Neuronal stem cell (in vitro differentiated cells): Measurements from ENCODE around the gene NTMT2.
"Not testable (repeated sequence)": the region's sequence is repeated elsewhere in the genome, so short reads cannot be mapped to it uniquely, and the experiment has no call there.

Experiments
- DNase-seq: peaks from one replicate; pipeline ENCODE4 v3.0.0-alpha.2; 2013; ENCODE audit warnings: low spot score
- H2AFZ ChIP-seq: one replicate; pipeline ENCODE4 v1.6.1; 2013; ENCODE audit warnings: mild to moderate bottlenecking, low read length, inconsistent platforms
- H2AK5ac ChIP-seq: 2 replicates; pipeline ENCODE4 v1.6.1; 2013; ENCODE audit warnings: low read depth, mild to moderate bottlenecking, inconsistent platforms, low read length, moderate library complexity, mixed read lengths
- H2BK120ac ChIP-seq: 2 replicates; pipeline ENCODE4 v1.6.1; 2013; ENCODE audit warnings: low read depth, mild to moderate bottlenecking, inconsistent platforms, low read length, moderate library complexity, mixed read lengths
- H2BK12ac ChIP-seq: one replicate; pipeline ENCODE4 v1.6.1; 2013; ENCODE audit warnings: low read length, inconsistent platforms
- H2BK15ac ChIP-seq: 2 replicates; pipeline ENCODE4 v1.6.1; 2013; ENCODE audit warnings: mild to moderate bottlenecking, low read length, inconsistent platforms, mixed read lengths
- H2BK5ac ChIP-seq: one replicate; pipeline ENCODE4 v1.6.1; 2013; ENCODE audit warnings: inconsistent platforms, mild to moderate bottlenecking, low read length, moderate library complexity
- H3K14ac ChIP-seq: one replicate; pipeline ENCODE4 v1.6.1; 2013; ENCODE audit warnings: low read length, inconsistent platforms
- H3K18ac ChIP-seq: 2 replicates; pipeline ENCODE4 v1.6.1; 2013; ENCODE audit warnings: low read length, inconsistent platforms
- H3K23ac ChIP-seq: 2 replicates; pipeline ENCODE4 v1.6.1; 2013; ENCODE audit warnings: low read depth, mild to moderate bottlenecking, mixed read lengths, low read length, inconsistent platforms; ENCODE audit not compliant: poor library complexity
- H3K27ac ChIP-seq: replicated peaks from 3 replicates; pipeline ENCODE4 v1.5.1; 2013; ENCODE audit warnings: low read length, inconsistent platforms
- H3K27me3 ChIP-seq, 3 experiments: 2 replicates each; pipeline ENCODE4 v1.6.1; 2013; ENCODE audit warnings: low read length in 3 of 3, mild to moderate bottlenecking in 2 of 3, inconsistent platforms in 1 of 3, low read depth in 1 of 3, mixed read lengths in 1 of 3, moderate library complexity in 1 of 3; ENCODE audit not compliant: control insufficient read depth in 3 of 3, insufficient read depth in 3 of 3
- H3K36me3 ChIP-seq, 2 donors: replicated peaks in 1 of 2; 2 replicates each; pipeline ENCODE4 v1.6.1; 2013; ENCODE audit warnings: low read length in 2 of 2; ENCODE audit not compliant: control insufficient read depth in 2 of 2, insufficient read depth in 2 of 2
- H3K4ac ChIP-seq: 2 replicates; pipeline ENCODE4 v1.6.1; 2013; ENCODE audit warnings: inconsistent platforms, mild to moderate bottlenecking, low read length, moderate library complexity
- H3K4me1 ChIP-seq, 2 donors: 1 replicate in 1 of 2; 2 replicates in 1 of 2; pipeline ENCODE4 v1.6.1; 2013; ENCODE audit warnings: low read length in 2 of 2, low read depth in 1 of 2; ENCODE audit not compliant: control insufficient read depth in 2 of 2, insufficient read depth in 1 of 2
- H3K4me2 ChIP-seq: one replicate; pipeline ENCODE4 v1.6.1; 2013; ENCODE audit warnings: mild to moderate bottlenecking, low read length, inconsistent platforms; ENCODE audit not compliant: insufficient read depth, poor library complexity, severe bottlenecking
- H3K4me3 ChIP-seq, 2 donors: 2 replicates each; pipeline ENCODE4 v1.5.1; 2013; ENCODE audit warnings: low read length in 2 of 2, mild to moderate bottlenecking in 2 of 2, inconsistent platforms in 1 of 2, moderate library complexity in 1 of 2
- H3K79me1 ChIP-seq: one replicate; pipeline ENCODE4 v1.6.1; 2013; ENCODE audit warnings: low read depth, mild to moderate bottlenecking, inconsistent platforms, low read length, moderate library complexity
- H3K9ac ChIP-seq: one replicate; pipeline ENCODE4 v1.6.1; 2013; ENCODE audit warnings: mild to moderate bottlenecking, low read depth, low read length, inconsistent platforms; ENCODE audit not compliant: poor library complexity
- H3K9me3 ChIP-seq, 2 donors: replicated peaks in 1 of 2; 2 replicates each; pipeline versions ENCODE3 to v1.6.1; 2013; ENCODE audit warnings: low read length in 2 of 2, mild to moderate bottlenecking in 2 of 2, inconsistent platforms in 1 of 2, low read depth in 1 of 2, mixed read lengths in 1 of 2, moderate library complexity in 1 of 2; ENCODE audit not compliant: control insufficient read depth in 2 of 2, insufficient read depth in 1 of 2
- H4K8ac ChIP-seq: one replicate; pipeline ENCODE4 v1.6.1; 2013; ENCODE audit warnings: low read depth, mild to moderate bottlenecking, inconsistent platforms, low read length, moderate library complexity
- H4K91ac ChIP-seq: one replicate; pipeline ENCODE4 v1.6.1; 2013; ENCODE audit warnings: low read length, low read depth, mild to moderate bottlenecking, inconsistent platforms; ENCODE audit not compliant: poor library complexity
- WGBS, 2 donors: extraction: QIAGEN DNeasy Blood & Tissue Kit; methylation state at CpG; one replicate each; pipeline ENCODE4 v1.1.7; 2013; ENCODE audit warnings: missing lambda C conversion rate in 2 of 2, mixed read lengths in 1 of 2; ENCODE audit not compliant: insufficient read length in 2 of 2, insufficient replicate concordance in 1 of 2; ENCODE audit errors: extremely low coverage in 2 of 2; 5-methylcytosine and 5-hydroxymethylcytosine counted together

Gene NTMT2

DNA sequence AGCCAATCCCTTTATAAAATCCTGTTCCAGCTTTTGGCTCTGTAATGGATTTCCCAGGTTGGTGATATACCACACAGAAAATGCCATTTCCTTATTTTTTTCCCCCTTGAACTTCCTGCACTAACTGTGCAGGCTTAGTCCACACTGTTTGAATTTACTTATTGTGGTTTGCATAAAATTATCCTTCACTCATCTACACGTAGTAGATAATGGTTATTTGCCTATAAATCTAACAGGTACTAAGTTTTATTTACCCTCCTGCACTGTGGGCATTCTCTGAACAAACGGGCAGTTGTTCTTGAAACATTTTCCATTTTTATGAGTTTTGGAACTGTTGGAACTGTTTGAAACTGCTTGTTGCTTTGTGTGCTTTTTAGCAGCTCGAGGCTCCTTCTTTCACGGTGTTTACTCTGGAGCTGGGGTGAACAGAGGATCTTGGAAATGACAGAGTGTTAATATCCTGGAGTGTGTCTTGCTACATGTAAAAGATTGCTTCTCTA lies 48.3 kb upstream of the NTMT2 start:
- no CpG with 5 or more reads among the region's 4 CpGs for WGBS, 2 donors
- DNase-seq: no peak
- H3K36me3 ChIP-seq: no peaks in the 10 kb centered on the region
- H2BK15ac ChIP-seq: no peak overlapping the region
- no peaks in the 10 kb centered on the region for H3K27me3 ChIP-seq
- H3K18ac ChIP-seq: no peak overlapping the region
- H2AK5ac ChIP-seq: no peak overlapping the region
- no peaks in the 10 kb centered on the region for H3K9me3 ChIP-seq
- H3K4ac ChIP-seq: no peak overlapping the region
- H3K27ac ChIP-seq: no peak overlapping the region
- H4K8ac ChIP-seq: no peak overlapping the region
- no peak overlapping the region for H3K9ac ChIP-seq
- H3K4me2 ChIP-seq: no peak overlapping the region
- H3K14ac ChIP-seq: no peak overlapping the region
- H3K79me1 ChIP-seq: no peaks in the 10 kb centered on the region
- H2BK12ac ChIP-seq: no peak overlapping the region
- H4K91ac ChIP-seq: no peak overlapping the region
- no peak overlapping the region for H3K4me3 ChIP-seq
- H2AFZ ChIP-seq: peak overlapping the region; percentile 63
- H2BK5ac ChIP-seq: no peak overlapping the region
- peaks cover 0 to 19% of the 10 kb centered on the region in 2 donors for H3K4me1 ChIP-seq
- H2BK120ac ChIP-seq: no peak overlapping the region
- H3K23ac ChIP-seq: no peak overlapping the region

DNA sequence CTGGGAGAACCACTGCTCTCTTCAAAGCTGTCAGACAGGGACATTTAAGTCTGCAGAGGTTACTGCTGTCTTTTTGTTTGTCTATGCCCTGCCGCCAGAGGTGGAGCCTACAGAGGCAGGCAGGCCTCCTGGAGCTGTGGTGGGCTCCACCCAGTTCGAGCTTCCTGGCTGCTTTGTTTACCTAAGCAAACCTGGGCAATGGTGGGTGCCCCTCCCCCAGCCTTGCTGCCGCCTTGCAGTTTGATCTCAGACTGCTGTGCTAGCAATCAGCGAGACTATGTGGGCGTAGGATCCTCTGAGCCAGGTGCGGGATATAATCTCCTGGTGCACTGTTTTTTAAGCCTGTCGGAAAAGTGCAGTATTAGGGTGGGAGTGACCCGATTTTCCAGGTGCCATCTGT lies 32.6 kb upstream of the NTMT2 start:
- WGBS, 2 donors: no CpG with 5 or more reads among the region's 8 CpGs
- H3K79me1 ChIP-seq: not testable (repeated sequence)

DNA sequence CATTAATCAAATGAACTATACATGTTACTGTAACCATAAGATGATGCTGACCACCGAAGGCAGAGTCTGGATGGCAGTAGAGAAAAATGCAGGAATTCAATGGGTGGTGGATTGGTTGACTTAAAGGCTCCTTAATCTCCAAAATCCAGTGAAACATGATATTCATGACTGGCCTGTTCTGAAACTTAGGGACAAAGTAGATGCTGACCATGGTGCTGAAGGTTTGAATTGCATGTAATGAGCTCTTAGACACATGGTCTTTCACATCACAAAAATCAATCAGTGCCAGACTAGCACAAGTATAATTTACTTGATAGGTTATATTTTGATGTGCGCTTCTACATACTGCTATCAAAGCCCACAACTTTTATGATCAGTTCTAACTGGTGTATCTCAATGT lies 30.9 kb upstream of the NTMT2 start:
- Histone ChIP-seq H3K4me3 (no peak overlapping the region), H3K4me1 (no peaks in the 10 kb centered on the region), H3K23ac (no peak overlapping the region), H2BK120ac (no peak overlapping the region), H3K36me3 (no peaks in the 10 kb centered on the region), H2BK12ac (no peak overlapping the region), H3K27ac (no peak overlapping the region), H3K18ac (no peak overlapping the region), H3K4ac (no peak overlapping the region), H3K79me1 (no peaks in the 10 kb centered on the region), H3K27me3 (no peaks in the 10 kb centered on the region), H2AFZ (no peak overlapping the region), H4K91ac (no peak overlapping the region), H3K9ac (no peak overlapping the region), H2BK15ac (no peak overlapping the region), H2AK5ac (no peak overlapping the region), H2BK5ac (no peak overlapping the region), H3K14ac (no peak overlapping the region), H3K4me2 (no peak overlapping the region), H3K9me3 (no peaks in the 10 kb centered on the region), H4K8ac (no peak overlapping the region)
- no CpG with 5 or more reads among the region's 2 CpGs for WGBS, 2 donors
- DNase-seq: no peak

More for the DNA sequence above, 32.6 kb upstream of the NTMT2 start:
- H2BK120ac ChIP-seq, H3K36me3 ChIP-seq, H3K14ac ChIP-seq, H3K27ac ChIP-seq, H3K4me1 ChIP-seq, H2AK5ac ChIP-seq, H3K4me2 ChIP-seq, H2BK5ac ChIP-seq, H2AFZ ChIP-seq, DNase-seq, H3K4ac ChIP-seq, H3K18ac ChIP-seq, H4K91ac ChIP-seq, H3K4me3 ChIP-seq, H2BK12ac ChIP-seq, H2BK15ac ChIP-seq, H3K27me3 ChIP-seq, H3K23ac ChIP-seq, H3K9me3 ChIP-seq, H3K9ac ChIP-seq, H4K8ac ChIP-seq: not testable (repeated sequence)

DNA sequence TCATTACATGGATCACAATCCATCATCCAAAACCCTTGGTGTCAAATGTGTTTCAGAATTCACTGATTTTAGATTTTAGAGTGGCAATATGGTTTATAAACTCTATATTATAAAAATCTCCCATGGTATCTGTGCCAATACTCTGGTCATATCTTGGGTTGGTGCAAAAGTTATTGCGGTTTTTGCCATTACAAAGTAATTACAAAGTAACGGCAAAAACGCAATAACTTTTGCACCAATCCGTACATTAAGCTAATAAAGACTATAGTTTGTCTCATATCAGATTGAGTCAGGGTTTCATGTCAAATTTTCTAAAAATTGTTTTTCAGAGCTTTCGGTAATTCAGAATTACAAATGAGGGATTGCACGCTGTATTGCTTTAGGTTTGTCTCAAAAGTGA lies 23.4 kb upstream of the NTMT2 start:
- Histone ChIP-seq H2BK12ac (no peak overlapping the region), H3K4me3 (no peak overlapping the region), H3K27me3 (no peaks in the 10 kb centered on the region), H3K18ac (no peak overlapping the region), H3K9ac (no peak overlapping the region), H3K27ac (no peak overlapping the region), H2AK5ac (no peak overlapping the region), H2AFZ (no peak overlapping the region), H3K4ac (no peak overlapping the region), H2BK120ac (no peak overlapping the region), H4K91ac (no peak overlapping the region), H3K23ac (no peak overlapping the region), H3K9me3 (no peaks in the 10 kb centered on the region), H4K8ac (no peak overlapping the region), H3K14ac (no peak overlapping the region), H3K4me2 (no peak overlapping the region), H3K36me3 (no peaks in the 10 kb centered on the region), H3K79me1 (no peaks in the 10 kb centered on the region), H2BK15ac (no peak overlapping the region), H3K4me1 (peaks cover 0 to 3% of the 10 kb centered on the region in 2 donors), H2BK5ac (no peak overlapping the region)
- DNase-seq: no peak
- no CpG with 5 or more reads among the region's 6 CpGs for WGBS, 2 donors
